Caco-2 (cell line): ENCODE results near the gene UBE2N. TPM values are rescaled to one million over a fixed set of nuclear protein-coding genes. Genes with fewer than 3 reads are reported as not detected.
A peak's percentile ranks its signal among the peaks of the same experiment; 100 is the strongest.

Source experiments
- BruUV-seq: library from RNA; stranded (reverse); fragments of 400-500 nt; replicated peaks from 2 replicates; lab custom pipeline; 2021; lab: Mats Ljungman, UMichigan
- CTCF ChIA-PET: fragments of 300-600 bp; sonication (Branson Sonifier 250); formaldehyde crosslinking; loops from one replicate; lab custom pipeline; 2022; ENCODE audit warnings: antibody characterized with exemption; lab: Charles Lee
- POLR2A ChIA-PET: fragments of 300-600 bp; sonication (Branson Sonifier 250); formaldehyde crosslinking; loops from one replicate; lab custom pipeline; 2022; ENCODE audit warnings: antibody characterized with exemption; lab: Charles Lee
- DNase-seq, 2 experiments: peaks; one replicate each; pipeline versions ENCODE4 v3.0.0 to v3.0.0-alpha.2; 2020 to 2022
- H3K27me3 ChIP-seq: replicated peaks from 2 replicates; pipeline ENCODE4 v1.6.0; 2011; ENCODE audit warnings: low read length; ENCODE audit not compliant: control insufficient read depth, insufficient read depth
- H3K36me3 ChIP-seq: 2 replicates; pipeline ENCODE4 v1.5.1; 2011; ENCODE audit warnings: low read length; ENCODE audit not compliant: control insufficient read depth, insufficient read depth
- H3K4me1 ChIP-seq: fragments of 250-450 bp; sonication (Bioruptor Pico); 2 replicates; pipeline ENCODE4 v1.5.1; 2020; ENCODE audit warnings: mild to moderate bottlenecking
- H3K4me3 ChIP-seq: 2 replicates; pipeline ENCODE4 v1.5.1; 2011; ENCODE audit warnings: low read depth, mild to moderate bottlenecking, control low read depth, low read length
- H3K9me3 ChIP-seq: fragments of 250-450 bp; sonication (Bioruptor Pico); 2 replicates; pipeline ENCODE4 v1.5.1; 2020; ENCODE audit warnings: mild to moderate bottlenecking, moderate library complexity
- H3K27ac Mint-ChIP-seq: one replicate; pipeline ENCODE4 v1.8.0; 2022; ENCODE audit warnings: mixed read lengths; ENCODE audit not compliant: unreplicated experiment
- H3K27me3 Mint-ChIP-seq: one replicate; pipeline ENCODE4 v1.8.0; 2022; ENCODE audit warnings: mixed read lengths; ENCODE audit not compliant: insufficient read depth, unreplicated experiment
- H3K36me3 Mint-ChIP-seq: one replicate; pipeline ENCODE4 v1.8.0; 2022; ENCODE audit warnings: mild to moderate bottlenecking, mixed read lengths; ENCODE audit not compliant: insufficient read depth, unreplicated experiment
- H3K4me1 Mint-ChIP-seq: one replicate; pipeline ENCODE4 v1.8.0; 2022; ENCODE audit warnings: low read depth, mixed read lengths; ENCODE audit not compliant: unreplicated experiment
- H3K4me3 Mint-ChIP-seq: one replicate; pipeline ENCODE4 v1.8.0; 2022; ENCODE audit warnings: mild to moderate bottlenecking, moderate library complexity, mixed read lengths; ENCODE audit not compliant: unreplicated experiment
- H3K9me3 Mint-ChIP-seq: one replicate; pipeline ENCODE4 v1.8.0; 2022; ENCODE audit warnings: mixed read lengths; ENCODE audit not compliant: unreplicated experiment
- CTCF ChIP-seq, 2 experiments: fragments of 200-600 bp in 1 of 2; IDR thresholded peaks; 1 replicate in 1 of 2; 2 replicates in 1 of 2; pipeline versions ENCODE4 v1.5.1 to v1.8.0; 2011 to 2022; ENCODE audit warnings: antibody characterized with exemption in 1 of 2, control low read depth in 1 of 2, inconsistent platforms in 1 of 2, low read depth in 1 of 2, low read length in 1 of 2, mild to moderate bottlenecking in 1 of 2, moderate library complexity in 1 of 2; ENCODE audit not compliant: insufficient read depth in 1 of 2, severe bottlenecking in 1 of 2, unreplicated experiment in 1 of 2
- intact Hi-C: fragments of 100-400 bp; cut with micrococcal nuclease; formaldehyde crosslinking; loops from one replicate; pipeline ENCODE4 v1.10.0; 2022; ENCODE audit not compliant: unreplicated experiment
- total RNA-seq: library from RNA; stranded (reverse); gene quantifications from 2 replicates; pipeline ENCODE4 v1.2.3, GENCODE V29; 2022

UBE2N gene
- total RNA-seq, 1 experiment from 2014 or later, result 153 TPM

- no peak for DNase-seq
- H3K4me3 Mint-ChIP-seq, result no peak overlapping the region
- no peak overlapping the region for H3K27ac Mint-ChIP-seq
- Histone ChIP-seq H3K9me3 (no peaks in the 10 kb centered on the region), H3K4me1 (peaks cover 19% of the 10 kb centered on the region), H3K4me3 (no peak overlapping the region), H3K36me3 (peaks cover 1% of the 10 kb centered on the region; the same call in 1 of the 2 replicates), H3K27me3 (no peaks in the 10 kb centered on the region)
- H3K27me3 Mint-ChIP-seq, result no peaks in the 10 kb centered on the region
- H3K9me3 Mint-ChIP-seq, result no peaks in the 10 kb centered on the region
- no peaks in the 10 kb centered on the region for H3K4me1 Mint-ChIP-seq
- ChIA-PET CTCF (no interaction called here), POLR2A (no interaction called here)
- intact Hi-C loops, result no loop called here
- H3K36me3 Mint-ChIP-seq, result peaks cover 100% of the 10 kb centered on the region
- no TSS peak for BruUV-seq
- TF ChIP-seq CTCF (IDR thresholded peaks at IDR 0.05; ENCODE audit: insufficient read depth in 1 of 2, low read depth in 1 of 2, low read length in 1 of 2, severe bottlenecking in 1 of 2, unreplicated experiment in 1 of 2), result no peak
Measured at GRCh38 chr12:93393425-93393824, 48.3 kb downstream of the UBE2N start.

- H3K27ac Mint-ChIP-seq, result peak overlapping the region; percentile 69
- H3K9me3 Mint-ChIP-seq, result no peaks in the 10 kb centered on the region
- TF ChIP-seq CTCF (IDR thresholded peaks at IDR 0.05; ENCODE audit: insufficient read depth in 1 of 2, low read depth in 1 of 2, low read length in 1 of 2, severe bottlenecking in 1 of 2, unreplicated experiment in 1 of 2), result no peak
- DNase-seq, result no peak
- CTCF ChIA-PET, result no interaction called here
- intact Hi-C loops, result no loop called here
- BruUV-seq, result no TSS peak
- H3K36me3 ChIP-seq, result peaks cover 1% of the 10 kb centered on the region
- no peaks in the 10 kb centered on the region for H3K4me1 Mint-ChIP-seq
- H3K36me3 Mint-ChIP-seq, result peaks cover 95% of the 10 kb centered on the region
- no peaks in the 10 kb centered on the region for H3K27me3 ChIP-seq
- no peak overlapping the region for H3K4me3 ChIP-seq
- no peak overlapping the region for H3K4me3 Mint-ChIP-seq
- H3K9me3 ChIP-seq, result no peaks in the 10 kb centered on the region
- H3K27me3 Mint-ChIP-seq, result no peaks in the 10 kb centered on the region
- POLR2A ChIA-PET, result no interaction called here
- peaks cover 28% of the 10 kb centered on the region for H3K4me1 ChIP-seq
Measured at GRCh38 chr12:93390549-93391297, 51.0 kb downstream of the UBE2N start.

- ChIA-PET CTCF (no interaction called here), POLR2A (no interaction called here)
- peak overlapping the region; percentile 69 for H3K27ac Mint-ChIP-seq
- no peaks in the 10 kb centered on the region for H3K27me3 Mint-ChIP-seq
- Histone ChIP-seq H3K27me3 (no peaks in the 10 kb centered on the region), H3K36me3 (peaks cover 1% of the 10 kb centered on the region), H3K4me3 (no peak overlapping the region), H3K9me3 (no peaks in the 10 kb centered on the region), H3K4me1 (peaks cover 29% of the 10 kb centered on the region)
- no peak for DNase-seq
- peaks cover 95% of the 10 kb centered on the region for H3K36me3 Mint-ChIP-seq
- intact Hi-C loops, result no loop called here
- H3K4me1 Mint-ChIP-seq, result peaks cover 7% of the 10 kb centered on the region
- no peak overlapping the region for H3K4me3 Mint-ChIP-seq
- BruUV-seq, result no TSS peak
- H3K9me3 Mint-ChIP-seq, result no peaks in the 10 kb centered on the region
- no peak for TF ChIP-seq CTCF (IDR thresholded peaks at IDR 0.05; ENCODE audit: insufficient read depth in 1 of 2, low read depth in 1 of 2, low read length in 1 of 2, severe bottlenecking in 1 of 2, unreplicated experiment in 1 of 2)
Measured at GRCh38 chr12:93390031-93390430, 51.7 kb downstream of the UBE2N start.
